HG02970 (cell line): ENCODE results near the gene CDK13.
"Not testable (repeated sequence)": the region's sequence is repeated elsewhere in the genome, so short reads cannot be mapped to it uniquely, and the experiment has no call there.

ENCODE experiments used
- ATAC-seq: cut with Tn5 transposase; IDR thresholded peaks from one replicate; pipeline ENCODE4 v1.9.1; 2021; ENCODE audit warnings: mild to moderate bottlenecking, moderate library complexity, moderate number of reproducible peaks; ENCODE audit not compliant: unreplicated experiment, low FRiP score

CDK13 gene

GRCh38 chr7:40095230-40095629, 145.2 kb downstream of the CDK13 start:
- no peak for ATAC-seq

DNA sequence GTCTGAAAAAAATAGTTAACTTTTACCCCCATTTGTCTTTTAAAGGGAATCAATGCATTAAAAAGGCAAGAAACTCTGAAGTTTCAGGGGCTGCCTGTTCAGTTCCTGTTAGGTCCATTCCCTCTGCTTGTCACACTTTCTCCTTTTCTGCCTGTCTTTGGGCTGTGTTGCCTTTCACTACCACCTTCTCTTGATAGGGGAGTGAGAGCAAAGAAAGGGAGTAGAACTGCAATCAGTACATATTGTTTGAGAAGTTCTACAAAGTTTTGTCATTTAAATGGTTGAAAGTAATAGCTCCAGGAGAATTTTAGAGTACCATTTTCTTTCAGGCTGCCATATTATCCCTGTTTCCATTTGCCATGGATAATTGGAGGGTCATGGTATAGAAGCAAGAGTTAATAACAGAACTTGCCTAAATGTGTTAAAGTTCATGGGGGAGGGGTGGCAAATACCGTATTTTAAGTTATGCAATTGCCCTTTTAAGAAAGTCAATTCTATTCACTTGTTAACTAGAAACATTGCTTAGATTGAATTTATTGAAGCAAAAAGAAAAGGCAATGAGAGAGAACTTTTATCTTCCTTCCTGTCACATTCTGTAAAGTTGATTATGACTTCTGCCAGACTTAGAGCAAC, 145.8 kb downstream of the CDK13 start:
- ATAC-seq: no peak

- ATAC-seq: no peak
Measured at GRCh38 chr7:40097728-40098127, 147.7 kb downstream of the CDK13 start.

DNA sequence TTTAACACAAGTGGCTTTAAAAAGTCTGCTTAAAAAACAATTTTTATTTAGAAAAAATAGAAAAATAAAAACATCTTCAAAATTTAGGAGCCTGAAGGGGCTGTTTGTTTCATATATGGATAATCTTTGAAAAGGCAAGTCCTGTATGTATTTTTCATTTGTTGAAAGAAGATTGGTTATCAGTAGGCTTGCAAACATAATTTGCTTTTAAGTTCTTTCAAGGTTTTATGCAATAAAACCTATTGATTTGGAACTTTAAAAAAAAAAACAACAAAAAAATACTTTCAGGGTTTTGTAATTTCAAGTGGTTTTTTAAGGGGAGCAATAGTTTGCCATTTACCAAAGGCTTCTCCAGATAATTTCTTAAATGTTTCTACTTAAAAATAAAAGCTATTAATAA, 148.8 kb downstream of the CDK13 start:
- no peak for ATAC-seq

DNA sequence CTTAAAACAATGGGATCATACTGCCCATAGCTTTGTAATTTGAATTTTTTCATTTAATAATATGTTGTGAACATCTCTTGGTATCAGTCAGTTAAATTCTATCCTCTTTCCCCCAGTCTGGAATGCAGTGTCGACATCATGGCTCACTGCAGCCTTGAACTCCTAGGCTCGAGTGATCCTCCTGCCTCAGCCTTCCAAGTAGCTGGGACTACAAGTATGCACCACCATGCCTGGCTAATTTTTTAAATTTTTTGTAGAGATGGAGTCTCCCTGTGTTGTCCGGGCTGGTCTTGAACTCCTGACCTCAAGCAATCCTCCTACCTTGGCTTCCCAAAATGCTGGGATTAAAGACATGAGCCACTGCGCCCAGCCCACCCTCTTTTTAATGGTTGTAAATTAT, 149.8 kb downstream of the CDK13 start:
- no peak for ATAC-seq

DNA sequence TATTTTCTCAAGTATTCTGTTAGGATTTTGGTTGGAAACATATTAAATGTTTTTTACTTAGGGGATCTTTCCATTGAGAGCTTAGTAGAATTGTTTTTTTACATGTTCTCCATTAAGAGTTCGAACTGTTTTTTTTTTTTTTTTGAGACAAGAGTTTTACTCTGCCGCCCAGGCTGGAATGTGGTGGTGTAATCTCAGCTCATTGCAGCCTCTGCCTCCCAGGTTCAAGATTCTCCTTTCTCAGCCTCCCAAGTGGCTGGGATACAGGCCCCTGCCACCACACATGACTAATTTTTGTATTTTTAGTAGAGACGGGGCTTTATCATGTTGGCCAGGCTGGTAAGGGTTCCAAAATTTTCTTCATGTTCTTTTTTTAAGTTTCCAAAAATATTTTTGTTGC, 151.1 kb downstream of the CDK13 start:
- ATAC-seq: no peak

DNA sequence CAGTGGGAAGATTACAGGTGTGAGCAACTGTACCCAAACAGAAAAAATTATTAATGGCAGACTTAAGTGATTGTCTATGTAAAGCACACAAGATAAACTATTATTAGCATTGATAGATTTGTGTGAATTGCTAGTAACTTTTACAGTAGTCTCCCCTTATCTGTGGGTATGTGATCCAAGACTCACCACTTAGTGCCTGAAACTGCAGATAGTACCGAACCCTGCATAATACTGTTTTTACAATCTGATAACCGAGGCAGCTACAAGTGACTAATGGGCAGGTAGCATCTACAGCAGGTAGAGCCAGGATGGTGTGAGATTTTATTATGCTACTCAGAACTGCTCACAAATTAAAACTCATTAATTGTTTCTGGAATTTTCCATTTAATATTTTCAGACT, 152.8 kb downstream of the CDK13 start:
- no peak for ATAC-seq

- no peak for ATAC-seq
Measured at GRCh38 chr7:40105879-40106473, 155.9 kb downstream of the CDK13 start.

GRCh38 chr7:40115936-40116335, 165.9 kb downstream of the CDK13 start:
- ATAC-seq: no peak

- ATAC-seq: not testable (repeated sequence)
Measured at GRCh38 chr7:40117199-40117598, 167.1 kb downstream of the CDK13 start.

DNA sequence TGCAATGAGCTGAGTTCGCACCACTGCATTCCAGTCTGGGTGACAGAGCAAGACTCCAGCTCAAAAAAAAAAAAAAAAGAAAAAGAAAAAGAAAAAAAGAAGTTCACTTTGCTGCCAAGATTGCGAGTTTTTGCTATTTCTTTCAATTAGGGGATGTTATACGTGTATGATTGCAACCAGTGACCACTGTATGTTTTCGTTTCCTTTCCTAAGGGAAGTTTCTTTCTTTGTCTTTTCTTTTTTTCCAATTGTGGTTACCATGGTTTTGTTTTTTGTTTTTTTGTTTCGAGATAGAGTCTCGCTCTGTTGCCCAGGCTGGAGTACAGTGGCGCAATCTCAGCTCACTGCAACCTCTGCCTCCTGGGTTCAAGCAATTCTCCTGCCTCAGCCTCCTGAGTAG, 168.1 kb downstream of the CDK13 start:
- ATAC-seq: not testable (repeated sequence)

- ATAC-seq: no peak
Measured at GRCh38 chr7:40120020-40120419, 170.0 kb downstream of the CDK13 start.

GRCh38 chr7:40122100-40122939, 172.3 kb downstream of the CDK13 start:
- ATAC-seq: not testable (repeated sequence)

DNA sequence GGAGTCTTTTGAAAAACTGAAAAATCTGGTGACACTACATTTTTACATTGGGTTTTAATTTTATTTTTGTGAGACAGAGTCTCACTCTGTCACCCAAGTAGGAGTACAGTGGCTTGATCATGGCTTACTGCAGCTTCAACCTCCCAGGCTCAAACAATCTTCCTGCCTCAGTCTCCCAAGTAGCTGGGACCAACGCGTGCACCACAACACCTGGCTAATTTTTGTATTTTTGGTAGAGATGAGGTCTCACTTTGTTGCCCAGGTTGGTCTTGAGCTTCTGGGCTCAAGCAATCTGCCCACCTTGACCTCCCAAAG, 172.8 kb downstream of the CDK13 start:
- ATAC-seq: no peak

DNA sequence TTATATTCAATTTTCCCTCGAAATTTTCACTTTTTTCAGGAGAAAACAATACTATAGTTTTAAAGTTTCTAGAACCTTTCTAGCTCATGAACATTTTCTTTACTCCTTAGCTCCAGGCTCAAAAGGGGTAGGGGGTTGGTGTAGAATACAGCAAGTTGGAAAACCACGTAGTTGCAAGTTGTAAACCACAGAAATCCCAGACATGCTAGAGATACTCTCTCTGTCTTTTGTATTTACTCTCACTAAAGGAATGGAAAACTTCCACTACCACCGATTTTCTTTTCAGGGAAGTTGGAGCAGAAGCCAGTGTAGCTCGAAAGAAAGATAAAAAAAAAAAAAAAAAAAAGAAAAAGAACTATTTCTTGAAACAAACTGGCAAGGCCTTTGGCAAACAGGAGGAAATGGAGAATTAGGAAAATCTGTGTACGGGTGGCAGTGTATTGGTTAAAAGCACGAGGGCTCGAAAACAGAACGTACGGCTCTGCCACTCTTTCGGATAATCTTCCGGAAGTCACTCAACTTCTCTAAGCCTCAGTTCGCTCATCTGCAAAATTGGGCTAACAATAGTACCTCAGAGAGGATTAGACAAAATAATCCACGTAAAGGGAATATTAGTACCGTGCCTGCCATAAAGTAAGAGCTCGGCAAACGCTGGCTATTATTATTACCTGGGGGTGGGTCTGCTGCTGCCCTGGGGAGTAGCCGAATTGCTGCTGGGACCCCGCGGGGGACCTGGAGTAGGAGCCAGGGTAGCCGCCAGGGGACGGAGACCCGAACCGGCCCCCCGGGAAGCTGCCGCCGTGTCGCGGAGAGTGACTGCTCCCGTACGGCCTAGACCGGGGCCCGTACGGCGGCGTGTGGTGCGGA, 183.7 kb downstream of the CDK13 start:
- ATAC-seq: no peak

DNA sequence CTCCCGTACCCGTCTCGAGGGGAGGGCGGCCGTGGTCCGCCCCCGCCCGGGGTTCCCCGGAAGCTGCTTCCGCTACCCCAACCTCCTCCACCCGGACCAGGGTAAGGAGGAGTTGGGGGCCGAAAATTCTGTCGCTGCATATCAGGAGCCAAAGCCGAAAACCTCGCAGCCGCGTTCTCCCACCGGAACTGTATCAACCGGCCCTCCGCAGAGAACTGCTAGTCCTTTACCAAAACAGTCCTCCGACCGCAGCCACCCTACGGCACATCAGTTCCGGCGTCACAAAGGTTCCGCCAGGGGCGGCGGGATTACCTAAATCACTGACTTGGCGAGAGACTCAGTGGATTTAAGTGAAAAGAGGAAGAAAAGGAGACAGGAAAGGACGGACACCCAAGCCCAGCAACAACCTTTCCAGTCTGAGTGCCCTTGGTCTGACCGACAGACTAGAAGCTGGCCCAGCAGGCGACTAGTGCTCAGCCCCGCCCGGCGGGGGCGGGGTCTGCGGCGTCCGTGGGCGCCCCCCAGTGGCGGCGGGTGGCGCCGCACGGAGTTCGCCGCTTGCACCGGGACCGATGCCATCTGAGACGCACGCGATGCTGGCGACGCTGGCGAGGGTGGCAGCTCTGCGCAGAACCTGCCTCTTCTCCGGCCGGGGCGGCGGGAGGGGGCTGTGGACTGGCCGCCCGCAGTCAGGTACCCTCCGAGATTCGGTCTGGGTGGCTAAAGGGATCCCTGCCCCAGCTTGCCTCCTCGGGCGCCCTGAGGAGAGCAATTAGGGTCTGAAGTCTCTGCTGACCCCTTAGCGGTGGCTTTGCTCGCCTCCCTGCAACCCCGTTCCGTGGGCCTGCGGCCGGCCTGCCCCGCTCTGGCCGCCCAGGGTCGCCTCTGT, 184.6 kb downstream of the CDK13 start, which contains the start of the genes MPLKIP and SUGCT:
TSS of gene MPLKIP (minus strand) at position 195 of the 889 bp plus-strand sequence. CDS start at position 140, 55 bp downstream.
TSS of gene SUGCT (plus strand) at position 578 of the 889 bp plus-strand sequence.
- peak; percentile 92 for ATAC-seq

DNA sequence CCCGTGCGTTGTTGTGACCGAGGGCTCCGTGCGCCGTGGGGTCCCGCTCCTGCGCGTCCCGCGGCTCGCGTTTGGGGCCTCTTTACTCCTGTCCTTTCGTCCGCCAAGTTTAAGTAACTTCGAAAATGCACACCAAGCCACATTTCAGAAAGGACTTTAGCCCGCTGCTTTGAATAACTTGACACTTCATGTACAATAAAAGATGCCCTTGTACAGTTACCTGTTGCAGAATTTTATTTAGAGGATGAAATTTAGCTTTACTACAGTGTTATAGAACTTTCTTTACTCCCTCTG, 185.2 kb downstream of the CDK13 start:
- no peak for ATAC-seq

- ATAC-seq: no peak
Measured at GRCh38 chr7:40137563-40137962, 187.5 kb downstream of the CDK13 start.

GRCh38 chr7:40138973-40139372, 188.9 kb downstream of the CDK13 start:
- ATAC-seq: no peak

GRCh38 chr7:40139891-40140290, 189.8 kb downstream of the CDK13 start:
- ATAC-seq: not testable (repeated sequence)
